Stimulated activated CD8-positive, alpha-beta memory T cell treated with anti-CD3 and anti-CD28 coated beads, Interleukin-12 subunit alpha, Interleukin-12 subunit beta, amount 100 ng/mL, for 24 hours (primary cell): ENCODE data around the gene NRXN3.

Source experiments
- DNase-seq: peaks from one replicate; pipeline ENCODE4 v3.0.0-alpha.2; 2020; ENCODE audit errors: extremely low read depth

NRXN3 gene

GRCh38 chr14:79861111-79861510 is 1690.9 kb downstream of the NRXN3 start:
- DNase-seq: no peak

DNA sequence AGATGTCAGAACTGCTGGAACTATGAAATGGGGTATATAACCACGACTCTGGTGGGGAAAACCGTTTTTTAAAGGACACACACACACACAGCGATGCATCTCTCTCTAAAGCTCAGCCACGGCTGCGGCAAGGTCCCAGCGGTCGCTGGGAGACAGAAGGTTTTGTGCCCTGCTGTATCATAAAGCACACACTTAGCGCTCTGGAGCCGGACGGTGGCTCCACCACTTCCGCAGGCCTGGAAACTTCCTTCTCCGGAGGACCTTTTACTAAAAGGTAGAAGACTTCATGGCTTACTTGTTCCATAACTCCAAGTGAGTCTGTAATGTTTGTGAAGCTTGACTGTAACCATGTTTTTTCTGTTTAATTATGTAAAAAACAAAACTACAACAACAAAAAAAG is 1691.9 kb downstream of the NRXN3 start:
- no peak for DNase-seq

DNA sequence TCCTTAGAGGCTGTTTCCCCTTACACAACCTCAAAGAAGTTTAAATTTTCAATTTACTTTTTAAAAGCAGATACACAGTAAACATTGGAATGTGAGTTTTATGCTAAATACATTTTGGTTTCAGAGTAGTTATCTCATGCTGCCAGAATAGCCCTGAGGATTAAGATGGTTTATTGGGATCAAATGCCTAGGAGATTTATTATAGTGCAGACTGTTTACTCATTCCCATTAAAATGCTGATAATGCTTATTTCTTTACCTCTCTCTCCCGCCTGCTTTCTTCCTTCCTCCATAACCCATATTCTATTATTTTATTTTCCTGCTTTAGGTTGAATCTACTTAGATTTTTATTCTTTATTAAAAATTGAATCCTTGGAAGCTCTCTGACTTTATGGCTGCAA is 1701.0 kb downstream of the NRXN3 start:
- no peak for DNase-seq

DNA sequence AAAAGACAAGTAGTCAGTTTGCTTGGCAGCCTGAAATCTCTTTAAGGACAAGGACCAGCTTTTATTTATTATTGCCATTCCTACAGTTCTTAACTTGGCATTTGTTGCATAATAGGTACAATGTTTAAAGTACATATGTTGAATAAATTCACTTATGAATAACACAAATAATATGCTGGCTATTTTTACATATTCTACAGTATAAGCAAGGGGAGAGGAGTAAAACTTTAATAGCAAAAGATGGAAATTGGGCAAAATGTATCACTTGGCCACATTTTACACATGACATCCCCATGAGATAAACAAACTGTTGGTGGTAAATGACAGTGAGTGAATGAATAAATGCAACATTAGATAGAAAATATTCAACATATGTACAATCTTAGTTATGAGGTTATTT is 1708.1 kb downstream of the NRXN3 start:
- no peak for DNase-seq

DNA sequence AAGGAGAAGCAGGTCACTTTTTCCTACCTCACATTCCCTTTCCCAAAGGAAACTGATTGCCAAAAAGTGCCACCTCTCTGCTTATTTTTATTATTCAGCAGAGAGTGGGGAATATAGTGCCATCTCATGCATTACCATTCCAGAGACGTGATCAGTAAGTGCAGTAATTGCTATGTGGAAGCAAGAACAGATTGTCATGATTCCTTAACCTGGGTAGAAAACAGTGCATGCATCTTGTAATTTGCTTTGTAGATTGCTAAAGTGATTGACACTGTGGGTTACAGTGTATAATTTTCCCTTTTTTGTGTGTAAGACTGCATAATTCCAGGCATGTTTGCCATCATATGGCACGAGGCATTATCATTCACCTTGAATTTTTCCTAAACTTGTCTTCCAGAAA is 1708.6 kb downstream of the NRXN3 start:
- DNase-seq: no peak

- DNase-seq: no peak
Observed at GRCh38 chr14:79881299-79881698, 1711.1 kb downstream of the NRXN3 start.

GRCh38 chr14:79890527-79890926 is 1720.4 kb downstream of the NRXN3 start:
- no peak for DNase-seq

- no peak for DNase-seq
Observed at GRCh38 chr14:79896009-79896408, 1725.8 kb downstream of the NRXN3 start.

- DNase-seq: no peak
Observed at GRCh38 chr14:79899610-79900009, 1729.4 kb downstream of the NRXN3 start.

DNA sequence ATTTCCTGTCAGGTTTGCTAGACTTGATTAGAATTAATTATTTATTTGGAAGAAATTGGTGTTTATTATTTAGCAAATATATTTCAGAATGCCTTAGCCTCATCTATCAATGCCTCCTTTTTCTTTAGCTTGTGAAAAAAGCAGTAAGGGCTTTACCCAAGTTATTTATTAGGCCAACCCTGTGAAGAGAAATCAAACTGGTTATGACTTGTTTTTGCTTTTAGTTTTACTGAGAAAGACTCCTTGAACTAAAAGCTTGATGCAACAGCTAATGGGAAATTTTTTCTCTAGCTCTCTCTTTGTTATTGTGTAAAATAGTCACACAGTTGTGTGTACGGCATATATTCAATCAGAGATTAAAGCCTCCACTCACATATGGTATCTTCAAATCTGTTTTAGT is 1734.3 kb downstream of the NRXN3 start:
- no peak for DNase-seq

GRCh38 chr14:79906994-79907393 is 1736.8 kb downstream of the NRXN3 start:
- DNase-seq: no peak

- DNase-seq: no peak
Observed at GRCh38 chr14:79910086-79910485, 1739.9 kb downstream of the NRXN3 start.

DNA sequence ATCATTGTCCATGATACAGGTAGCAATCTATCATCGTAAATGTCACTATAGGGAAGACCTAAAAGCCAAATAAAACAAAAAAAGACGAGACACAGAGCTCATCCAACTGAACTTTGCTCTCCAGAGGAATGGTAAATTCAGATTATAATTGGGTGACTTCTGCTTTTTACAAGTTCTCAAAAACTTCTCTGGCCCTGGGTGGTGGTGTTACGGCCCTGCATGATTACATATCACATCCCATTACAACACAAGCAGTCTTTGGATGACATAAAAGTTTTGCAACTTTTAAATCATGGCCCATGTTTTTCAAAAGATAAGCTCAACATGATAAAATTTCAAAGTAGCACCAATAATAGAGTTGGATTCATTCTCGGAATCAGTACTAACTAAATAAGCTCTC is 1741.6 kb downstream of the NRXN3 start:
- DNase-seq: no peak

DNA sequence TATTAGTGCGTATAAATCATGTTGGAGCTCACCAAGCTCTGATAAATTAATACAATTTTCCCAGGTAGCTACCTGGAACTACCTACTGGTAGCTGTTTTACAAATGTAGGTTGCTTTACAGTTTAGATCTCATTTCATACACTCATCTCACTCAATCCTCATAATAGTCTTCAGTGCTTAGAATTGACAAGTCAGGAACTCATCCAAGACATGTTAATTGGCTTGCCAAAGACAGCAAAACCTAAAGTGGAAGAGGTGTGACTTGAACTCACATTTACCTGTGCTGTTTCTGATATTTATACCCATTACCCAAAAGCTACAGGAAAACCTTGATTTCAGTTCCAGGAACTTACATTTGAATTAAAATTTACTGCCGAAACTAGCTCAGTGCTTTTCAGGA is 1744.4 kb downstream of the NRXN3 start:
- no peak for DNase-seq

GRCh38 chr14:79915406-79915805 is 1745.2 kb downstream of the NRXN3 start:
- DNase-seq: no peak

- DNase-seq: no peak
Observed at GRCh38 chr14:79916281-79916680, 1746.1 kb downstream of the NRXN3 start.

DNA sequence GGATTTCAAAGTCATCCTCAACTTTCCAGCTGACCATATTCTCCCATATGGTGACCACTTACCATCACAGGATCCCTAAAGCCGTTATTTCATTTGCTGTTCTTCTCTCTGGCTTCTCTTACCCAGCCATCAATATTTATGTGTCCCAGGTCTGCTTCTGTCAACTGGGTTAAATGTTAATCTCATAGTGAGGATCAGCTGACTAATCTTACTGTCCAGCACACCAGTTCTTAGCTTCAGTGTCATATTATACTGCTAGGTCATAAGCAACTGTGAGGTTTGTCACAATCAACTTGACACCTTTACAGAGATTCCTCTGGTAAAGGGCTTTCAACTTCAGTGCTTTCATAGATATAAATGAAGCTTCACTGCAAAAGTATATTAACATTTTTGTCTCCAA is 1746.7 kb downstream of the NRXN3 start:
- DNase-seq: no peak
